ENCODE results near the gene SHC2.

GRCh38 chr19:391207-391557, 69.7 kb downstream of the SHC2 start:
- TF ChIP-seq TEAD4 (IDR thresholded peaks at IDR 0.05; ENCODE audit: low read depth, low read length) = no peak
- TF ChIP-seq, protein P1, sequence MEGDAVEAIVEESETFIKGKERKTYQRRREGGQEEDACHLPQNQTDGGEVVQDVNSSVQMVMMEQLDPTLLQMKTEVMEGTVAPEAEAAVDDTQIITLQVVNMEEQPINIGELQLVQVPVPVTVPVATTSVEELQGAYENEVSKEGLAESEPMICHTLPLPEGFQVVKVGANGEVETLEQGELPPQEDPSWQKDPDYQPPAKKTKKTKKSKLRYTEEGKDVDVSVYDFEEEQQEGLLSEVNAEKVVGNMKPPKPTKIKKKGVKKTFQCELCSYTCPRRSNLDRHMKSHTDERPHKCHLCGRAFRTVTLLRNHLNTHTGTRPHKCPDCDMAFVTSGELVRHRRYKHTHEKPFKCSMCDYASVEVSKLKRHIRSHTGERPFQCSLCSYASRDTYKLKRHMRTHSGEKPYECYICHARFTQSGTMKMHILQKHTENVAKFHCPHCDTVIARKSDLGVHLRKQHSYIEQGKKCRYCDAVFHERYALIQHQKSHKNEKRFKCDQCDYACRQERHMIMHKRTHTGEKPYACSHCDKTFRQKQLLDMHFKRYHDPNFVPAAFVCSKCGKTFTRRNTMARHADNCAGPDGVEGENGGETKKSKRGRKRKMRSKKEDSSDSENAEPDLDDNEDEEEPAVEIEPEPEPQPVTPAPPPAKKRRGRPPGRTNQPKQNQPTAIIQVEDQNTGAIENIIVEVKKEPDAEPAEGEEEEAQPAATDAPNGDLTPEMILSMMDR (IDR thresholded peaks at IDR 0.05; ENCODE audit: control extremely low read depth in 1 of 3, insufficient read depth in 1 of 3, low read depth in 1 of 3, low read length in 3 of 3) = no peak
- no peak for TF ChIP-seq BACH1 (IDR thresholded peaks at IDR 0.05; ENCODE audit: low read length)
- no peak for TF ChIP-seq TBP (IDR thresholded peaks at IDR 0.05; ENCODE audit: low read depth, low read length)
- no peak for TF ChIP-seq CREB1 (IDR thresholded peaks at IDR 0.05)
- no peak for TF ChIP-seq SIN3A (conservative IDR thresholded peaks at IDR 0.05 in 1 of 2, IDR thresholded peaks at IDR 0.05 in 1 of 2; ENCODE audit: low read depth in 1 of 2, low read length in 2 of 2)
- TF ChIP-seq, protein P2, sequence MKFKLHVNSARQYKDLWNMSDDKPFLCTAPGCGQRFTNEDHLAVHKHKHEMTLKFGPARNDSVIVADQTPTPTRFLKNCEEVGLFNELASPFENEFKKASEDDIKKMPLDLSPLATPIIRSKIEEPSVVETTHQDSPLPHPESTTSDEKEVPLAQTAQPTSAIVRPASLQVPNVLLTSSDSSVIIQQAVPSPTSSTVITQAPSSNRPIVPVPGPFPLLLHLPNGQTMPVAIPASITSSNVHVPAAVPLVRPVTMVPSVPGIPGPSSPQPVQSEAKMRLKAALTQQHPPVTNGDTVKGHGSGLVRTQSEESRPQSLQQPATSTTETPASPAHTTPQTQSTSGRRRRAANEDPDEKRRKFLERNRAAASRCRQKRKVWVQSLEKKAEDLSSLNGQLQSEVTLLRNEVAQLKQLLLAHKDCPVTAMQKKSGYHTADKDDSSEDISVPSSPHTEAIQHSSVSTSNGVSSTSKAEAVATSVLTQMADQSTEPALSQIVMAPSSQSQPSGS (IDR thresholded peaks at IDR 0.05; ENCODE audit: low read length) = no peak
- TF ChIP-seq SUZ12 (IDR thresholded peaks at IDR 0.05; ENCODE audit: low read length) = no peak
- no peak for TF ChIP-seq RFX5 (IDR thresholded peaks at IDR 0.05; ENCODE audit: borderline replicate concordance, low read depth, low read length)

All from H1 (cell line).